ENCODE measurements around the gene INSYN2B. TPM values are rescaled to one million over a fixed set of nuclear protein-coding genes. Genes with fewer than 3 reads are reported as not detected.

INSYN2B gene
- total and polyA plus RNA-seq, 9 donors: 0.12 to 3.3 (median 1.1) TPM; not detected in 1

GRCh38 chr5:169876386-169876785, 103.9 kb downstream of the INSYN2B start:
- TF ChIP-seq POLR2A (IDR thresholded peaks at IDR 0.05) (no peak), CTCF (IDR thresholded peaks at IDR 0.05) (no peak), EP300 (IDR thresholded peaks at IDR 0.05) (no peak)
- Histone ChIP-seq H3K36me3 (no peaks in the 10 kb centered on the region), H3K9me3 (no peaks in the 10 kb centered on the region), H3K4me1 (ENCODE audit: insufficient read depth) (no peaks in the 10 kb centered on the region), H3K27ac (no peak overlapping the region), H3K4me3 (no peak overlapping the region), H3K27me3 (no peaks in the 10 kb centered on the region)
- WGBS, 3 donors: 73 to 85% (median 79%) methylated on average over 1 of the region's 1 CpG
- DNase-seq: no peak
- intact Hi-C loops (cut with DNase I): no loop called here

DNA sequence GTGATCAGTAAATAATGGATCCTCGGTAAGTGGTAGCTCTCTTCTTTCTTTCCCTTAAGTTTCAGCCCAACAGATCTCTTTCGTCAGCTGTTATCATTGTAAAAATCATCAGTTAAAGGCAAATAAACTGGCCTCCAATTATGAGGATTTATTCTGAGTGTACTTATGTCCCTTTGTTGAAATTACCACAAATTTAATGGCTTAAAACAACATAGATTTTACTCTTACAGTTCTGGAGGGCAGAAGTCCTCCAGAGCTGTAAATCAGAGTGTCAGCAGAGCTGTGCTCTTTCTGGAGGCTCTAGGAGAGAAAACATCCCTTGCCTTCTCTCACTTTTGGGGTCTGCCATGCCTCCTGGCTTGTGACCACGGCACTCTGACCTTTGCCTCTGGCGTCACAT, 104.6 kb downstream of the INSYN2B start:
- H3K4me3 ChIP-seq: no peak overlapping the region
- no peak for DNase-seq
- H3K27ac ChIP-seq: no peak overlapping the region
- no peaks in the 10 kb centered on the region for H3K4me1 ChIP-seq (ENCODE audit: insufficient read depth)
- 78 to 87% (median 85%) methylated on average over 4 of the region's 4 CpGs for WGBS, 3 donors
- no peaks in the 10 kb centered on the region for H3K36me3 ChIP-seq
- TF ChIP-seq EP300 (IDR thresholded peaks at IDR 0.05) (no peak), POLR2A (IDR thresholded peaks at IDR 0.05) (no peak), CTCF (IDR thresholded peaks at IDR 0.05) (no peak)
- H3K9me3 ChIP-seq: no peaks in the 10 kb centered on the region
- H3K27me3 ChIP-seq: no peaks in the 10 kb centered on the region
- intact Hi-C loops (cut with DNase I): no loop called here

DNA sequence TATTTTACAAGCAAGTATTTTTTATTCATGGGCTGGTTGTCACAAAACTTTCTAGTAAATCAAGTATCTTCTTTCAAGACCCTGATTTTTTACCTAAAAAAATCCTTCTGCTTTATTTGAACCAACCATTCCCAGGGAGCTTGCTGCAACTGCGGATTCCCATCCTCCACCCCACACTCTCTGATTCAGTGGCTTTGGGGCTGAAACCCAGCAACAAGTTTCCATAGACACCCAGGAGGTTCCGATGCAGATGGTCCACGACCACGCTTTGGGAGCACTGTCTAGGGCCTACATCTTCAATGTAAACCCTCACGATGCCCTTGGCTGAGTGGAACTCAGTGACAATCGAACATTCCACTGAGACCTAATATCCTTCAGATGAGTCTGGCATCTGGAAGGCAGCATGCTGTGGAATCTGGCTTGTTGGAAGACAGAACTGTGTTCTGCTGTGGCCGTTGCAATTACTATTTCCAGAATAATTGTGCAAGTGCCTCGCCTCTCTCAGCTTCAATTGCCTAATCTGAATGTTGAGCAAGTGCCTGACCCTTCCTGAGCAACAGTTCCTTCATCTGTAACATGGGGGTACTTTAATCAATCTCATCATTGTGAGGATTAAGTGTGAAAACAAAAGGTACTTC, 105.1 kb downstream of the INSYN2B start:
- H3K27me3 ChIP-seq: no peaks in the 10 kb centered on the region
- H3K9me3 ChIP-seq: no peaks in the 10 kb centered on the region
- H3K4me3 ChIP-seq: no peak overlapping the region
- no peaks in the 10 kb centered on the region for H3K4me1 ChIP-seq (ENCODE audit: insufficient read depth)
- DNase-seq: peak in 1 of 5 donors; percentile 33
- intact Hi-C loops (cut with DNase I): no loop called here
- TF ChIP-seq CTCF (IDR thresholded peaks at IDR 0.05) (no peak), POLR2A (IDR thresholded peaks at IDR 0.05) (no peak), EP300 (IDR thresholded peaks at IDR 0.05) (no peak)
- no peak overlapping the region for H3K27ac ChIP-seq
- H3K36me3 ChIP-seq: no peaks in the 10 kb centered on the region
- WGBS, 3 donors: 87 to 92% (median 91%) methylated on average over 8 of the region's 8 CpGs

GRCh38 chr5:169874621-169875020, 105.7 kb downstream of the INSYN2B start:
- Histone ChIP-seq H3K27ac (no peak overlapping the region), H3K36me3 (no peaks in the 10 kb centered on the region), H3K4me1 (ENCODE audit: insufficient read depth) (no peaks in the 10 kb centered on the region), H3K9me3 (no peaks in the 10 kb centered on the region), H3K4me3 (no peak overlapping the region), H3K27me3 (no peaks in the 10 kb centered on the region)
- intact Hi-C loops (cut with DNase I): no loop called here
- 79 to 89% (median 80%) methylated on average over 4 of the region's 4 CpGs for WGBS, 3 donors
- no peak for DNase-seq
- TF ChIP-seq CTCF (IDR thresholded peaks at IDR 0.05): no peak
- TF ChIP-seq EP300 (IDR thresholded peaks at IDR 0.05): no peak
- no peak for TF ChIP-seq POLR2A (IDR thresholded peaks at IDR 0.05)

Measured in ovary (tissue), 9 donors.